ENCODE measurements around the gene PLEKHB2.

Gene PLEKHB2, protein sequence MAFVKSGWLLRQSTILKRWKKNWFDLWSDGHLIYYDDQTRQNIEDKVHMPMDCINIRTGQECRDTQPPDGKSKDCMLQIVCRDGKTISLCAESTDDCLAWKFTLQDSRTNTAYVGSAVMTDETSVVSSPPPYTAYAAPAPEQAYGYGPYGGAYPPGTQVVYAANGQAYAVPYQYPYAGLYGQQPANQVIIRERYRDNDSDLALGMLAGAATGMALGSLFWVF

DNA sequence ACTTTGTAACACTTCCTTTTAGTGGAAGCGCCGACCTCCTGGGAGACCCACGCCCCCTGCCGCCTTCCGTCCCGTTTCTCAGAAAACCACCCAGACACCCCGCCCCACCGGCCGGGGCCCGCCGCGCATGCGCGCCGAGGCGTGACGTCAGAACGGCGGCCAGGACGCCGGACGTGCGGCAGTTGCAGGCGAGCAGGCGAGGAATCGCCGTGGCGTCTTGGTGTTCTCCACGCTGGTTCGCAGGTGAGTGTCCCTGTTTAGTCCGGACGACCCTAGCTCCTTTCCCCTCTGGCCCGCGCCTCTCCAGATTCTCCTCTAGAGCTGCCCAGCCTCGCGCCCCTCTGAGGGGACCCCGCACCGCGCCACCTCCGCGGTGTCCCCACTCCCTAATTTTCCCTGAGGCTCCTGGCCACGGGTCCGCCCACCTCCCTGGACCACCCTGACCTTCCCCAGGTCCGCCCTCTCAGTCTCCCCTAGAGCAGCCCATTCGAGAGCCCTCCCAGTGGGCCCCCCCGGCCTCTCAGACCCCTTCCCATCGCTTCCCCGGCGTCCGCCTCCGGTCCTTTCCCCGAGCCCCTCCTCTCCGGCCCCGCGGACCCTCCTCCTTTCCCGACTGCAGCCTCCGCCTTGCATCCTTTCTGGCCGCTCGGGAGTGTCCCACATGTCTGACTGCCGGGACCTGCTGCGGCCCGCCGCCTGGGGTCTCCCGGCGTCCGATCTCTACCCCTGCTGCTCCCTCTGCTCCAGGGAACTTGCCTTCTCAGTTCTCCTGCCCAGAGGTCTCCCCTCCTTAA is at the start of gene PLEKHB2:
Gene PLEKHB2 (plus strand): TSS at position 181 of the 794 bp plus-strand sequence. CDS start 15,606 bp downstream, outside the sequence.
- TF ChIP-seq, protein P1, sequence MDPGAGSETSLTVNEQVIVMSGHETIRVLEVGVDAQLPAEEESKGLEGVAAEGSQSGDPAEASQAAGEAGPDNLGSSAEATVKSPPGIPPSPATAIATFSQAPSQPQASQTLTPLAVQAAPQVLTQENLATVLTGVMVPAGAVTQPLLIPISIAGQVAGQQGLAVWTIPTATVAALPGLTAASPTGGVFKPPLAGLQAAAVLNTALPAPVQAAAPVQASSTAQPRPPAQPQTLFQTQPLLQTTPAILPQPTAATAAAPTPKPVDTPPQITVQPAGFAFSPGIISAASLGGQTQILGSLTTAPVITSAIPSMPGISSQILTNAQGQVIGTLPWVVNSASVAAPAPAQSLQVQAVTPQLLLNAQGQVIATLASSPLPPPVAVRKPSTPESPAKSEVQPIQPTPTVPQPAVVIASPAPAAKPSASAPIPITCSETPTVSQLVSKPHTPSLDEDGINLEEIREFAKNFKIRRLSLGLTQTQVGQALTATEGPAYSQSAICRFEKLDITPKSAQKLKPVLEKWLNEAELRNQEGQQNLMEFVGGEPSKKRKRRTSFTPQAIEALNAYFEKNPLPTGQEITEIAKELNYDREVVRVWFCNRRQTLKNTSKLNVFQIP (CRISPR knock-in tag; IDR thresholded peaks at IDR 0.05; ENCODE audit: borderline replicate concordance, low read depth) = no peak
- TF ChIP-seq, protein P2, sequence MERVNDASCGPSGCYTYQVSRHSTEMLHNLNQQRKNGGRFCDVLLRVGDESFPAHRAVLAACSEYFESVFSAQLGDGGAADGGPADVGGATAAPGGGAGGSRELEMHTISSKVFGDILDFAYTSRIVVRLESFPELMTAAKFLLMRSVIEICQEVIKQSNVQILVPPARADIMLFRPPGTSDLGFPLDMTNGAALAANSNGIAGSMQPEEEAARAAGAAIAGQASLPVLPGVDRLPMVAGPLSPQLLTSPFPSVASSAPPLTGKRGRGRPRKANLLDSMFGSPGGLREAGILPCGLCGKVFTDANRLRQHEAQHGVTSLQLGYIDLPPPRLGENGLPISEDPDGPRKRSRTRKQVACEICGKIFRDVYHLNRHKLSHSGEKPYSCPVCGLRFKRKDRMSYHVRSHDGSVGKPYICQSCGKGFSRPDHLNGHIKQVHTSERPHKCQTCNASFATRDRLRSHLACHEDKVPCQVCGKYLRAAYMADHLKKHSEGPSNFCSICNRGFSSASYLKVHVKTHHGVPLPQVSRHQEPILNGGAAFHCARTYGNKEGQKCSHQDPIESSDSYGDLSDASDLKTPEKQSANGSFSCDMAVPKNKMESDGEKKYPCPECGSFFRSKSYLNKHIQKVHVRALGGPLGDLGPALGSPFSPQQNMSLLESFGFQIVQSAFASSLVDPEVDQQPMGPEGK (CRISPR knock-in tag; IDR thresholded peaks at IDR 0.05; ENCODE audit: borderline replicate concordance) = no peak
- TF ChIP-seq ARNTL (CRISPR knock-in tag; IDR thresholded peaks at IDR 0.05; ENCODE audit: borderline replicate concordance, low read depth) (no peak), OSR1 (CRISPR knock-in tag; IDR thresholded peaks at IDR 0.05) (no peak)
- peak; percentile 87 for ATAC-seq

DNA sequence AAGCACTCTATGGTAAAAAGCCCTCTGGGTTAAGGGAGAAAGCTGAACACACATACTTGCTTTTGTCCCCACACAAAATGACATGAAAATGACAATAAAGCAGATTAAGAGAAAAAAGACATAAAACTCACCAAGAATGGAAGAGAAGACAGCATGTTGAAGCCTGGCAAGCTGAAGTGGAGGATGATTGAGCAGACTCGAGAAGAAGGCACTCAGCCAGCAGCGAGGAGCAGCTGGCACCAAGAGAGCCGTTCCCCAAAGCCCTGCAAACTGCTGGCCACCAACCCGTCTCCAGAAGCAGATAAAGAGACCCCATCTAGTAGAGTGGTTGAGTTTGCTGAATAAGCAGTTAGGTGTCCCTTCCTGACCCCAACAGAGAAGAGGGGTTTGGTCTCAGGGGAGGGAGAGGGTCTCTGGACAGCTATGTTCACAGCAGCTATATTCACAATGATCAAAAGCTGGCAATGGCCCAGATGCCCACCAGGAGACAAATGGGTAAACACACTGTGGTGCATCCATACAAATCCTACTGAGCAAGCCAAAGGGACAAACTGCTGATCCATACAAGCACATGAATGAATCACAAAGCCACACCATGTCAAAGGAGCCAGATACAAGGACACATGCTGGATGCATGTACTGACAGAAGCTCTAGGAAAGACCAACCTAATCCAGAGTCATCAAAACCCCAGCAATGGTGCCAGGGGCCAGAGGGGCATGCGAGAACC is 48.8 kb upstream of the PLEKHB2 start:
- ATAC-seq = peak; percentile 12
- TF ChIP-seq ARNTL (CRISPR knock-in tag; IDR thresholded peaks at IDR 0.05; ENCODE audit: borderline replicate concordance, low read depth) (no peak), TOX (CRISPR knock-in tag; IDR thresholded peaks at IDR 0.05; ENCODE audit: borderline replicate concordance) (no peak), ZNF565 (CRISPR knock-in tag; conservative IDR thresholded peaks at IDR 0.05; ENCODE audit: low read depth) (no peak), CSDC2 (CRISPR knock-in tag; IDR thresholded peaks at IDR 0.05) (no peak), ZNF70 (CRISPR knock-in tag; IDR thresholded peaks at IDR 0.05) (no peak), ISL1 (CRISPR knock-in tag; IDR thresholded peaks at IDR 0.05) (no peak), BACH2 (CRISPR knock-in tag; IDR thresholded peaks at IDR 0.05; ENCODE audit: borderline replicate concordance) (no peak), ZC3H10 (CRISPR knock-in tag; IDR thresholded peaks at IDR 0.05) (no peak), ZNF8 (CRISPR knock-in tag; IDR thresholded peaks at IDR 0.05) (no peak), GLIS3 (CRISPR knock-in tag; IDR thresholded peaks at IDR 0.05) (no peak), ZFP3 (CRISPR knock-in tag; IDR thresholded peaks at IDR 0.05) (no peak), RARB (CRISPR knock-in tag; IDR thresholded peaks at IDR 0.05) (no peak), OSR1 (CRISPR knock-in tag; IDR thresholded peaks at IDR 0.05) (no peak), ZFP30 (CRISPR knock-in tag; IDR thresholded peaks at IDR 0.05) (no peak), ESRRG (CRISPR knock-in tag; IDR thresholded peaks at IDR 0.05) (no peak)
- TF ChIP-seq, protein P3, sequence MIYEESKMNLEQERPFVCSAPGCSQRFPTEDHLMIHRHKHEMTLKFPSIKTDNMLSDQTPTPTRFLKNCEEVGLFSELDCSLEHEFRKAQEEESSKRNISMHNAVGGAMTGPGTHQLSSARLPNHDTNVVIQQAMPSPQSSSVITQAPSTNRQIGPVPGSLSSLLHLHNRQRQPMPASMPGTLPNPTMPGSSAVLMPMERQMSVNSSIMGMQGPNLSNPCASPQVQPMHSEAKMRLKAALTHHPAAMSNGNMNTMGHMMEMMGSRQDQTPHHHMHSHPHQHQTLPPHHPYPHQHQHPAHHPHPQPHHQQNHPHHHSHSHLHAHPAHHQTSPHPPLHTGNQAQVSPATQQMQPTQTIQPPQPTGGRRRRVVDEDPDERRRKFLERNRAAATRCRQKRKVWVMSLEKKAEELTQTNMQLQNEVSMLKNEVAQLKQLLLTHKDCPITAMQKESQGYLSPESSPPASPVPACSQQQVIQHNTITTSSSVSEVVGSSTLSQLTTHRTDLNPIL (CRISPR knock-in tag; IDR thresholded peaks at IDR 0.05; ENCODE audit: low read depth) = no peak
- TF ChIP-seq, protein P2 (CRISPR knock-in tag; IDR thresholded peaks at IDR 0.05; ENCODE audit: borderline replicate concordance) = no peak

DNA sequence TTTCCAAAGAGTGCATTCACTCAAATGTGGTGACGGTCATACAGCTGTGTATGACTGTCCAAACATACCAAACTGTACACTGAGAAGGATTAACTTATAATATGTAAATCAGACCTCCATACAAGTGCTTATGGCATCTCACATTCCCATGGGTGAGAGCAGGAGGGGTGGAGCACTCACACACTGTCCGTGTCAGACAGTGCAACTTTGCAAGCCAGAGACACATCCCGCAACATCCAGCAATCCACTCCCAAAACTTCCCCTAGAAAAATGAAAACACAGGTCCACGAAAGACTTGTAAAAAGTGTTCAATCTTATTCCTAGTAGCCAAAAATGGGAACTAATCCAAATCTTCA is 48.2 kb upstream of the PLEKHB2 start:
- peak; percentile 4; the same call in 1 of the 3 replicates for ATAC-seq
- TF ChIP-seq SNAI2 (CRISPR knock-in tag; IDR thresholded peaks at IDR 0.05) (no peak), ARNTL (CRISPR knock-in tag; IDR thresholded peaks at IDR 0.05; ENCODE audit: borderline replicate concordance, low read depth) (no peak), ZC3H10 (CRISPR knock-in tag; IDR thresholded peaks at IDR 0.05) (no peak), RARB (CRISPR knock-in tag; IDR thresholded peaks at IDR 0.05) (no peak), ZFP3 (CRISPR knock-in tag; IDR thresholded peaks at IDR 0.05) (no peak), ISL1 (CRISPR knock-in tag; IDR thresholded peaks at IDR 0.05) (no peak), TCF4 (CRISPR knock-in tag; IDR thresholded peaks at IDR 0.05; ENCODE audit: borderline replicate concordance) (no peak)
- TF ChIP-seq, protein P2 (CRISPR knock-in tag; IDR thresholded peaks at IDR 0.05; ENCODE audit: borderline replicate concordance) = no peak

All from SK-N-SH treated with all-trans-retinoic acid at 6 μM for 48 hours (cell line).